Natural killer cell (primary cell): ENCODE measurements around the gene TMEM119. TPM values are rescaled to one million over a fixed set of nuclear protein-coding genes. Genes with fewer than 3 reads are reported as not detected.
A peak's percentile ranks its signal among the peaks of the same experiment; 100 is the strongest.

Experiments used
- ATAC-seq, 3 donors: fragments of 150-1000 bp in 2 of 3; fragments of 200-7000 bp in 1 of 3; cut with Tn5 transposase; 1 replicate in 1 of 3; 2 replicates in 2 of 3; pipeline ENCODE4 v1.10.0; 2021; ENCODE audit warnings: mild to moderate bottlenecking in 2 of 3, moderate library complexity in 2 of 3
- DNase-seq, 2 donors: peaks; one replicate each; pipeline versions ENCODE4 v3.0.0 to v3.0.0-alpha.2; 2013 to 2021; ENCODE audit warnings: mixed read lengths in 1 of 2
- H3K27ac ChIP-seq: one replicate; pipeline ENCODE4 v1.5.1; 2013; ENCODE audit warnings: mild to moderate bottlenecking, low read length
- H3K27me3 ChIP-seq: one replicate; pipeline ENCODE4 v1.6.1; 2013; ENCODE audit warnings: low read length; ENCODE audit not compliant: control insufficient read depth, insufficient read depth
- H3K36me3 ChIP-seq: one replicate; pipeline ENCODE4 v1.6.1; 2013; ENCODE audit warnings: low read length; ENCODE audit not compliant: control insufficient read depth, insufficient read depth
- H3K4me1 ChIP-seq: one replicate; pipeline ENCODE4 v1.6.1; 2013; ENCODE audit warnings: low read length; ENCODE audit not compliant: control insufficient read depth, insufficient read depth
- H3K4me3 ChIP-seq: one replicate; pipeline ENCODE4 v1.5.1; 2013; ENCODE audit warnings: low read length
- H3K9me3 ChIP-seq: one replicate; pipeline ENCODE4 v1.6.1; 2013; ENCODE audit warnings: low read length; ENCODE audit not compliant: control insufficient read depth, insufficient read depth
- H3K27ac Mint-ChIP-seq, 2 donors: one replicate each; pipeline ENCODE4 v1.8.0; 2022; ENCODE audit warnings: mild to moderate bottlenecking in 2 of 2, mixed read lengths in 2 of 2, moderate library complexity in 1 of 2
- H3K27me3 Mint-ChIP-seq, 2 donors: one replicate each; pipeline ENCODE4 v1.8.0; 2022; ENCODE audit warnings: low read depth in 2 of 2, mixed read lengths in 2 of 2
- H3K36me3 Mint-ChIP-seq: one replicate; pipeline ENCODE4 v1.8.0; 2022; ENCODE audit warnings: mixed read lengths
- H3K4me1 Mint-ChIP-seq, 2 donors: one replicate each; pipeline ENCODE4 v1.8.0; 2022; ENCODE audit warnings: mixed read lengths in 2 of 2
- H3K4me3 Mint-ChIP-seq: one replicate; pipeline ENCODE4 v1.8.0; 2022; ENCODE audit warnings: mild to moderate bottlenecking, moderate library complexity, mixed read lengths
- H3K9me3 Mint-ChIP-seq, 2 donors: one replicate each; pipeline ENCODE4 v1.8.0; 2022; ENCODE audit warnings: mixed read lengths in 2 of 2
- CTCF ChIP-seq: fragments of 200-600 bp; IDR thresholded peaks from one replicate; pipeline ENCODE4 v1.8.0; 2022; ENCODE audit warnings: antibody characterized with exemption
- WGBS: methylation state at CpG from one replicate; pipeline ENCODE4 v1.1.7; 2013; ENCODE audit warnings: missing lambda C conversion rate; ENCODE audit not compliant: insufficient coverage; 5-methylcytosine and 5-hydroxymethylcytosine counted together
- intact Hi-C: fragments of 100-400 bp; cut with micrococcal nuclease; formaldehyde crosslinking; loops from one replicate; pipeline ENCODE4 v1.14.2; 2022
- total RNA-seq, 4 donors: library from RNA; stranded (reverse); fragments of 120-200 nt in 1 of 4; gene quantifications; one replicate each; pipeline versions ENCODE4 v1.2.3 to v1.2.4, GENCODE V29; 2013 to 2022

Gene TMEM119
- total RNA-seq, 3 donors from 2014 or later (not counting 1 experiment from before 2014, with no cell fraction given), result 0.70 to 3.4 (median 0.71) TPM

- Mint-ChIP-seq H3K9me3 (no peaks in the 10 kb centered on the region), H3K4me3 (peak overlapping the region; percentile 100), H3K4me1 (peaks cover 45% of the 10 kb centered on the region in 2 donors), H3K36me3 (no peaks in the 10 kb centered on the region), H3K27me3 (no peaks in the 10 kb centered on the region), H3K27ac (peak overlapping the region; percentile 99 to 100)
- peak overlapping the region; percentile 92 for H3K27ac ChIP-seq
- H3K27me3 ChIP-seq, result no peaks in the 10 kb centered on the region
- ATAC-seq (peak in 2 of 3 donors; percentile 1 to 3), DNase-seq (peak in 1 of 2 donors; percentile 25)
- WGBS, result under 1% methylated on average over 19 of the region's 20 CpGs
- peaks cover 38% of the 10 kb centered on the region for H3K4me1 ChIP-seq
- H3K4me3 ChIP-seq, result peak overlapping the region; percentile 75
- TF ChIP-seq CTCF, result no peak
- H3K9me3 ChIP-seq, result no peaks in the 10 kb centered on the region
- H3K36me3 ChIP-seq, result peaks cover 28% of the 10 kb centered on the region
- intact Hi-C loops, result loop anchor here (1.0 to 10.0 kb wide), 5 partner anchors 47 to 491 kb away; partner anchors contain the start of genes FICD, SELPLG and USP30
Observed at GRCh38 chr12:108561852-108562347, 36.0 kb downstream of the TMEM119 start.

GRCh38 chr12:108560752-108561719 lies 36.8 kb downstream of the TMEM119 start, which contains the start of gene SART3:
Gene SART3, minus strand, starts transcription at chr12:108561173. Its CDS starts 19 bp downstream, at chr12:108561154.
- Histone ChIP-seq H3K9me3 (no peaks in the 10 kb centered on the region), H3K27ac (peak within 1 kb of the TSS; percentile 92), H3K36me3 (peaks cover 22% of the 10 kb centered on the region), H3K4me1 (peaks cover 37% of the 10 kb centered on the region), H3K27me3 (no peaks in the 10 kb centered on the region), H3K4me3 (peak within 1 kb of the TSS; percentile 75)
- peak; percentile 81 to 94 for DNase-seq
- peak; percentile 54 to 69 (median 67) for ATAC-seq
- WGBS, result under 1% methylated on average over 53 of the region's 57 CpGs
- H3K27ac Mint-ChIP-seq, result peak within 1 kb of the TSS; percentile 99 to 100
- intact Hi-C loops, result loop anchor here (1.0 to 10.0 kb wide), 4 partner anchors 46 to 492 kb away; partner anchors contain the start of genes FICD, SELPLG and USP30
- H3K4me1 Mint-ChIP-seq, result peaks cover 52 to 53% of the 10 kb centered on the region in 2 donors
- H3K36me3 Mint-ChIP-seq, result no peaks in the 10 kb centered on the region
- TF ChIP-seq CTCF, result no peak
- peak within 1 kb of the TSS; percentile 100 for H3K4me3 Mint-ChIP-seq
- no peaks in the 10 kb centered on the region for H3K27me3 Mint-ChIP-seq
- H3K9me3 Mint-ChIP-seq, result no peaks in the 10 kb centered on the region

GRCh38 chr12:108560321-108560721 lies 37.6 kb downstream of the TMEM119 start:
- peak in 1 of 2 donors; percentile 27 for DNase-seq
- H3K9me3 ChIP-seq, result no peaks in the 10 kb centered on the region

More at GRCh38 chr12:108560321-108560721, 37.6 kb downstream of the TMEM119 start:
- ATAC-seq, result no peak
- peak overlapping the region; percentile 92 for H3K27ac ChIP-seq
- Mint-ChIP-seq H3K9me3 (no peaks in the 10 kb centered on the region), H3K4me1 (peaks cover 53 to 58% of the 10 kb centered on the region in 2 donors), H3K36me3 (no peaks in the 10 kb centered on the region), H3K27ac (peak overlapping the region; percentile 99 to 100), H3K4me3 (peak overlapping the region; percentile 100), H3K27me3 (no peaks in the 10 kb centered on the region)
- H3K4me3 ChIP-seq, result peak overlapping the region; percentile 75
- intact Hi-C loops, result loop anchor here (2.0 to 10.0 kb wide), 3 partner anchors 72 to 492 kb away; partner anchors contain the start of genes SELPLG and USP30
- H3K4me1 ChIP-seq, result peaks cover 34% of the 10 kb centered on the region
- WGBS, result 2% methylated on average over 9 of the region's 12 CpGs
- peaks cover 14% of the 10 kb centered on the region for H3K36me3 ChIP-seq
- no peak for TF ChIP-seq CTCF
- no peaks in the 10 kb centered on the region for H3K27me3 ChIP-seq
